ENCODE results near the gene NBPF3.
A peak's percentile ranks its signal among the peaks of the same experiment; 100 is the strongest.
"Not testable (repeated sequence)": the region's sequence is repeated elsewhere in the genome, so short reads cannot be mapped to it uniquely, and the experiment has no call there.

NBPF3 gene

DNA sequence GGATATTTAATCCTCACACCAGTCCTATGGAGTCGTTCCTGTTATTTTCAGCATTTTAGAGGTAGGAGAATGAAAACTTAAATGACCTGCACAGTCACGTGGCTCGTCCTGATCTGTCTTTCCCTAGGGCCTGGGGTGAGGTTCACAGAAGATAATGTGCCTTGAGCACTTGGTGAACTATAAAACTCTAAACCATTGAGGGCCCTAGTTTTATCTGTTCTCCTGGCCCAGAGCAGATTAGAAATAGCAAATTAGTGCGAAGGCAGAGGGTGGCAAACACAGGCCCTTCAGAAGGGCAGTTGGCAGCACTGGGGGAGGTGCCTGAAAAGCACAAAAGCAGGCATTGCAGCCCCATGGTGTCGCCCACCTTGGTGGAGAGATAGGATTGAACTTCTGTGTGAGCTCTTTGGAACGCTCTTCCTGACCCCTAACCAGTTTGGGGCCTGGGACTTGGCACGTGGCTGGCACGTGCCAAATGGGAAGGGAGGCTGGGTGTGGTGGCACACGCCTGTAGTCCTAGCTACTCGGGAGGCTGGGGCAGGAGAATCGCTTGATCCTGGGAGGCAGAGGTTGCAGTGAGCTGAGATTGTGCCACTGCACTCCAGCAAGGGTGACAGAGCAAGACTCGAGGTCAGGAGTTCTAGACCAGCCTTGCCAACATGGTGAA is 1.2 kb upstream of the NBPF3 start:
- not testable (repeated sequence) for DNase-seq (ENCODE audit: low spot score)

- DNase-seq (ENCODE audit: low spot score): no peak
Measured at GRCh38 chr1:21439345-21439720, 604 bp upstream of the NBPF3 start.

DNA sequence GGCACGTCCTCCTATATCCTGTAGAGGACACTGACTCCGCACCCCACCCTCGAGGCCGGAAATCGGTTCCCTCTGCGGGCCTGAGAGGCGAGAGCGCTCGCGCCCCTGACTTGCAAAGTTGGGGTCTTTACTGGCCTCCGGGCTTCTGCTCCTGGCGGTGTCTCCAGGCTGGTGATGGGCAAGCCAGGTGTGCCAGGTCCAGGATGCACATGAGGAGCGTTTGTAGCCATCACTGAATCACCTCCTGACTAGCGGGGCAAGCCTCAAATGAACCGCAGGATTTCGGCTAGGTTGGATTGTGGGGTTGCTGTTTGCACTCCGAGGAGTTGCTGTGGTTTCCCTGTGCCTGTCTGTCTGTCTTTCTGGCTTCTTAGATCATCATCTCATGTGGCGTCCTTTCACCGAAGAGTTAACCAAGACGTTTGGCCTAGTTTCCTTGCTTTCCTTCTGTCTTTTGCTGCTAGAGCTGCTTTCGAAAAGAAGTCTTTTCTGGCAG is 741 bp downstream of the NBPF3 start:
- peak; percentile 3 for DNase-seq (ENCODE audit: low spot score)

DNA sequence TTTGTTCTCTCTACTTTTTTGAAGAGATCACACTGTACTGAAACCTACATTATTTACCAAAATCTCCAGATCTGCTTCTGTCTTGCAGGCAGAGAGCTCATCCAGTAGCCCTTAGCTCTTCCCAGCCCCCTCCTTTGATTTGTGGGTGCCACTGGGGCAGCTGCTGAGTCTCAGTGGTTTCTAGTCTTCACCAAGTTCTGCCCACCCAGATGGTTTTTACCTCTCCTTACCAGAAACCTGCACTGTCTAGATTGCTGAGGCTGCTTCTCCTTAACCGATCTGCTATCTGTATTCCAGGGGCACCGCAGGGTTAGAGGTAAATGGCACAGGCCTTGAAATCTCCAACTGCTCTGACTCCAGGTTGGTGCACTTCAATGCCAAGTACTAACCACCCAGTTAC is 6.7 kb downstream of the NBPF3 start:
- DNase-seq (ENCODE audit: low spot score): not testable (repeated sequence)

- no peak for DNase-seq (ENCODE audit: low spot score)
Measured at GRCh38 chr1:21447311-21447710, 7.4 kb downstream of the NBPF3 start.

DNA sequence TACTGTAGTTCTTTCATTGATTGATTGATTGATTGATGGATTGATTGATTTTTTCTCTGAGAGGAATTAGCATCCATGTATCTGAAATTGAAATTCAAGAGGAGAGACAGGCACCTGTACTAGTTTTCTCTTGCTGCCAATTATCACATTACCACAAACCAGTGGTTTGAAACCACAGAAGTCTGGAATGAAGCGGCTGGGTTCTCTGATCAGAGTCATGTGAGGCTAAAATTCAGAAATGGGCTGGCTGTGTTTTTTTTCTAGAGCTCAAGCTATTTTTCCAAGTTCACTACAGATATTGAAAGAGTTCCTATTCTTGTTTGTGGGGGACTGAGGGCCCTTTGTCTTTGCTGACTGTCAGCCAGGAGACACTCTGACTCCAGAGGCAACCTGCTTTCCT is 10.0 kb downstream of the NBPF3 start:
- DNase-seq (ENCODE audit: low spot score): no peak

- DNase-seq (ENCODE audit: low spot score): no peak
Measured at GRCh38 chr1:21451212-21451611, 11.3 kb downstream of the NBPF3 start.

- no peak for DNase-seq (ENCODE audit: low spot score)
Measured at GRCh38 chr1:21451981-21452411, 12.1 kb downstream of the NBPF3 start.

DNA sequence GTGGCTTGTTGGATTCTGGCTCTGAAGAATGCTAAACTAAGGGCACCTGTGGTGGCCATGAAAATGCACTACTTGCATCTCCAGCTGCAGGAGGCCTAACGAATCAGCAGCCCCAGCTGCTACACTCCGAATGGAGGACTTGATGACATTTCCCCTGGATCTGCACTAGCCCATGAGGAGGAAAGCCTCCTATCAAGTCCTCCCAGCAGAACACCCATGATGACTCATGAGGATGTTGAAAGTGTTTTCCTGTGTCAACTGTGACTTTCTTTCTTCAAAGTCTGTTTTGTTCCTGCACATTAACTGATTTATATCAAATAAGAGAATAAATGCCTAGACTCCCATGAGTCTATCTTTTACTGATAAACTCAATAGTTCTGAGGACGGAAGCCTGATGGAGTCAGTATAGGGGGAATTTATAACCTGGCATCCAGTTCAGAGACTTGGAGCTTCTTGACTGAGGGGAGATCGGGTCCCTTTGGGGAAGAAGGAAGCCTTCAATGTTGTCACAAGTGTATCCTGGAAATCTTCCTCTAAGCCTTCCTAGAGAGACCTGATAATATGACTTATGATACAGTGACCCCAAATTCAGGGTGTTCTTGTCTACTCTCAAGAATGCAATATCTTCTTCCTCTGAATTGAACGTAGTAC is 14.2 kb downstream of the NBPF3 start:
- not testable (repeated sequence) for DNase-seq (ENCODE audit: low spot score)

DNA sequence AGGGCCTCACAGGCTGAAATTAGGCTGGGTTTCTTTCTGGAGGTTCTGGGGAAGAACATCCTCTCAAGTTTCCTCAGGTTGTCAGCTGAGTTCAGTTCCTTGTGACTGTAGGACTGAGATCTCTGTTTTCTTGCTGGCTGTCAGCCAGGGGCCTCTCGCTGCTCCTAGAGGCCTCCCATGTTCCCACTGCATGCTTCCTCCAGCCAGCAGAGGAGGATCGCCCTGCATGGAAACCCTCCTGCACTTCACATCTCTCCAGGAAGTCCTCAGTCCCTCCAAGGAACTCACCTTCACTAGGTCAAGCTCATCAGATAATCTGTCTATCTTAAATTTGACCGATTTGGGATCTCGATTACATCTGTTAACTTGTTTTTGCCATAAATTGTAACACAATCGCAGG is 15.0 kb downstream of the NBPF3 start:
- not testable (repeated sequence) for DNase-seq (ENCODE audit: low spot score)

GRCh38 chr1:21457654-21458053 is 17.7 kb downstream of the NBPF3 start:
- DNase-seq (ENCODE audit: low spot score): no peak

GRCh38 chr1:21465127-21465526 is 25.2 kb downstream of the NBPF3 start:
- not testable (repeated sequence) for DNase-seq (ENCODE audit: low spot score)

- DNase-seq (ENCODE audit: low spot score): not testable (repeated sequence)
Measured at GRCh38 chr1:21467946-21468345, 28.0 kb downstream of the NBPF3 start.

GRCh38 chr1:21468599-21468998 is 28.7 kb downstream of the NBPF3 start:
- DNase-seq (ENCODE audit: low spot score): no peak

DNA sequence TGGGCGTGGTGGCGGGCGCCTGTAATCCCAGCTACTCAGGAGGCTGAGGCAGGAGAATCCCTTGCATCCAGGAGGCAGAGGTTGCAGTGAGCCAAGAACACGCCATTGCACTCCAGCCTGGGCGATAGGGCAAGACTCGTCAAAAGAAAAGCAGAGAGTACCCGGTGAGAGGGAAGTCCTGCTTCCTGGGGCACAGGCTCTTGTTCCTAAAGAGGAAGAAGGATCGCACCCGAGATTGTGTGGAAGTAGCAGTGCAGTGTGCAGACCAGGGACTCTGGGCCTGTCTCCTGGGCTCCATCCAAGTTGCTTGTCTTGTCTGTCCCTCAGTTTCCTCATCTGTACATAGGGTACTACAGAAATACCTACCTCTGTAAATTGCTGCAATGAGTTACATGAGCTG is 29.6 kb downstream of the NBPF3 start:
- DNase-seq (ENCODE audit: low spot score): no peak

- DNase-seq (ENCODE audit: low spot score): no peak
Measured at GRCh38 chr1:21472861-21473260, 32.9 kb downstream of the NBPF3 start.

DNA sequence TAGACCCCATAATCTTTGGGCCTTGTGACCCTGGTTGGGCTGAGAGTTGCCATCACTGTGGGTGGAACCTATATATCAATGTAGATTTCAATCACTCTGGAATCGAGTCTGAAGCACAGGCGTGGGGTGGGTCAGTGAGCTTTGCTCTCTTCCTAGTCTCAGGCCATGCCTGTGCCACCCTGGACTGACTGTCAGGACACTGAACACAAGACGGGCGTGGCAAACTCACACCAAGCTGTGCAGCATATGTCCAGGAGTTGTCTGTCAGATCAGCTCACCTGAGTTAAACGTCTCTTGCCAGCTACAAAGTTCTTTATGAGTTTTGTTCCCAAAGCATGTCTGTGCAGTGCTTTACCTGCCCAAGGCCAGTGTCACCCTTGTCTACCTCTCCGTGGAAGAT is 38.4 kb downstream of the NBPF3 start:
- no peak for DNase-seq (ENCODE audit: low spot score)

DNA sequence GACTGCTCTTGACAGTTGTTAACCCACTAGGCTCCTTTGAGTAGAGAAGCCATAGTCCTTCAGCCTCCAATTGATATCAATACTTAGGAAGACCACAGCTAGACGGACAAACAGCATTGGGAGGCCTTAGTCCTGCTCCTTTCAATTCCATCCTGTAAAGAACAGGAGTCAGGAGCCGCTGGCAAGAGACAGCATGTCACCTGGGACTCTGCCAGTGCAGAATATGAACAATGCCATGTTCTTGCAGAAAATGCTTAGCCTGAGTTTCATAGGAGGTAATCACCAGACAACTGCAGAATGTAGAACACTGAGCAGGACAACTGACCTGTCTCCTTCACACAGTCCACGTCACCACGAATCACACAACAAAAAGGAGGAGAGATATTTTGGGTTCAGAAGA is 43.9 kb downstream of the NBPF3 start:
- not testable (repeated sequence) for DNase-seq (ENCODE audit: low spot score)

- no peak for DNase-seq (ENCODE audit: low spot score)
Measured at GRCh38 chr1:21489146-21489545, 49.2 kb downstream of the NBPF3 start.

DNA sequence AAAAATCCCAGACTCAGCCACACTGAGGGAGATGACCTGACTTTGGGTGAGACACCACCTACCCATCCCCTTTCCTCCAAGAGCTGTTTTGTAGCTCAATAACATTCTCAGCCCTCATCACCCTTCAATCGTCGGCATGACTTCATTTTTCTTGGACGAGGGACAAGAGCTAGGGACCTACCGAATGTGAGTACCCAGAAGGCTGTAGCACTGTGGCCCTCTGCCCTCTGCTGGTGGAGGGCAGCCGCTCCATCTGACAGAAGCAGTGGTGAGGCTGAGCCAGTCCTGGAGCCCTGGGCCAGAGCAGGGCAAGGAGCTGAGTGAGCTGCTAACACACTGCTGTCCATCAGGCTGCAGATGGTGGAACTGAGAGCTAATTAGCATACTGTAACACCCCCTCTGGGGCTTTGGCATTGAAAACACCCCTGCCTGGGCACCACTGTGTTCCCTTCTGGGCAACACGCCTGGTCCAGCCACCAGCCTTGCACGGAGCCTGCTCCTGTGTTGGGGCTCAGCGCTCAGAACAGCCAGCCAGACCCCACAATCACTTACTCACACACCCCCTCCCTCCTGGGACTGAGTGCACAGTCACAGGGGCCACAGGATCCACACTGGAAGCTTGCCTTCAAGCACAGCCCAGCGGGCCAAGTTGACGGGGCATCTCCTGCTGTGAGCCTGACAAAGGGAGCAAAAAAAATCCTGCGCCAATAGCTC is 51.0 kb downstream of the NBPF3 start:
- DNase-seq (ENCODE audit: low spot score): peak; percentile 19

GRCh38 chr1:21491488-21492355 is 51.8 kb downstream of the NBPF3 start:
- no peak for DNase-seq (ENCODE audit: low spot score)

GRCh38 chr1:21492356-21492625 is 52.4 kb downstream of the NBPF3 start:
- DNase-seq (ENCODE audit: low spot score): no peak
